H7 (cell line): ENCODE measurements around the gene ZNF33B. TPM values are rescaled to one million over a fixed set of nuclear protein-coding genes. Genes with fewer than 3 reads are reported as not detected.
"Not testable (repeated sequence)": the region's sequence is repeated elsewhere in the genome, so short reads cannot be mapped to it uniquely, and the experiment has no call there.

ENCODE experiments used
- DNase-seq: peaks from one replicate; pipeline ENCODE4 v3.0.0; 2012
- H3K27me3 ChIP-seq: 2 replicates; pipeline ENCODE4 v1.6.0; 2011; ENCODE audit warnings: mild to moderate bottlenecking, low read length; ENCODE audit not compliant: control insufficient read depth, insufficient read depth
- H3K36me3 ChIP-seq: replicated peaks from 2 replicates; pipeline ENCODE4 v1.5.1; 2011; ENCODE audit warnings: low read length; ENCODE audit not compliant: control insufficient read depth, insufficient read depth
- H3K4me3 ChIP-seq: 2 replicates; pipeline ENCODE4 v1.5.1; 2011; ENCODE audit warnings: low read depth, mild to moderate bottlenecking, control low read depth, low read length, moderate library complexity; ENCODE audit not compliant: insufficient read depth
- total RNA-seq: library from RNA; depleted of rRNA; stranded (reverse); fragments of >200 nt; shearing (Covaris generic); gene quantifications from 2 replicates; pipeline ENCODE4 v1.2.3, GENCODE V29; 2014; rRNA removed

Gene ZNF33B
- total RNA-seq = 5.4 and 13.6 TPM in 2 replicates

GRCh38 chr10:42638055-42638820, at the start of gene ZNF33B:
ZNF33B (minus strand) TSS chr10:42638570; CDS start chr10:42636928, 1,642 bp downstream.
- peak; percentile 90 for DNase-seq
- no peaks in the 10 kb centered on the region for H3K27me3 ChIP-seq
- H3K4me3 ChIP-seq = peak within 1 kb of the TSS; percentile 79
- no peaks in the 10 kb centered on the region for H3K36me3 ChIP-seq

GRCh38 chr10:42684517-42684916, 46.1 kb upstream of the ZNF33B start:
- Histone ChIP-seq H3K36me3 (no peaks in the 10 kb centered on the region), H3K27me3 (no peaks in the 10 kb centered on the region), H3K4me3 (no peak overlapping the region)
- no peak for DNase-seq

- Histone ChIP-seq H3K4me3 (no peak overlapping the region), H3K36me3 (no peaks in the 10 kb centered on the region), H3K27me3 (no peaks in the 10 kb centered on the region)
- DNase-seq = no peak
Measured at GRCh38 chr10:42680267-42680666, 41.9 kb upstream of the ZNF33B start.

- H3K36me3 ChIP-seq, H3K27me3 ChIP-seq, DNase-seq, H3K4me3 ChIP-seq: not testable (repeated sequence)
Measured at GRCh38 chr10:42665181-42665979, 27.0 kb upstream of the ZNF33B start.

- Histone ChIP-seq H3K36me3 (no peaks in the 10 kb centered on the region), H3K27me3 (no peaks in the 10 kb centered on the region), H3K4me3 (no peak overlapping the region)
- no peak for DNase-seq
Measured at GRCh38 chr10:42654419-42654818, 16.0 kb upstream of the ZNF33B start.

GRCh38 chr10:42652858-42653257, 14.5 kb upstream of the ZNF33B start:
- no peak overlapping the region for H3K4me3 ChIP-seq

GRCh38 chr10:42650374-42650773, 12.0 kb upstream of the ZNF33B start:
- Histone ChIP-seq H3K27me3 (no peaks in the 10 kb centered on the region), H3K4me3 (no peak overlapping the region), H3K36me3 (no peaks in the 10 kb centered on the region)
- no peak for DNase-seq

More at GRCh38 chr10:42652858-42653257, 14.5 kb upstream of the ZNF33B start:
- DNase-seq = no peak
- Histone ChIP-seq H3K36me3 (no peaks in the 10 kb centered on the region), H3K27me3 (no peaks in the 10 kb centered on the region)

GRCh38 chr10:42648512-42648911, 10.1 kb upstream of the ZNF33B start:
- Histone ChIP-seq H3K27me3 (no peaks in the 10 kb centered on the region), H3K4me3 (no peak overlapping the region), H3K36me3 (no peaks in the 10 kb centered on the region)
- DNase-seq = no peak

GRCh38 chr10:42646687-42647640, 8.6 kb upstream of the ZNF33B start:
- Histone ChIP-seq H3K27me3 (no peaks in the 10 kb centered on the region), H3K36me3 (no peaks in the 10 kb centered on the region), H3K4me3 (no peak overlapping the region)
- no peak for DNase-seq

GRCh38 chr10:42646214-42646613, 7.8 kb upstream of the ZNF33B start:
- DNase-seq = no peak
- H3K27me3 ChIP-seq = no peaks in the 10 kb centered on the region
- H3K36me3 ChIP-seq = no peaks in the 10 kb centered on the region
- H3K4me3 ChIP-seq = no peak overlapping the region

GRCh38 chr10:42645516-42645915, 7.1 kb upstream of the ZNF33B start:
- Histone ChIP-seq H3K4me3 (no peak overlapping the region), H3K36me3 (no peaks in the 10 kb centered on the region), H3K27me3 (no peaks in the 10 kb centered on the region)
- DNase-seq = no peak

- no peak overlapping the region for H3K4me3 ChIP-seq
- DNase-seq = no peak
- H3K27me3 ChIP-seq = no peaks in the 10 kb centered on the region
- no peaks in the 10 kb centered on the region for H3K36me3 ChIP-seq
Measured at GRCh38 chr10:42645103-42645502, 6.7 kb upstream of the ZNF33B start.

- H3K4me3 ChIP-seq = no peak overlapping the region
- no peaks in the 10 kb centered on the region for H3K27me3 ChIP-seq
- H3K36me3 ChIP-seq = no peaks in the 10 kb centered on the region
- DNase-seq = no peak
Measured at GRCh38 chr10:42640610-42641229, 2.4 kb upstream of the ZNF33B start.

- DNase-seq = no peak
- no peaks in the 10 kb centered on the region for H3K36me3 ChIP-seq
- peak overlapping the region; percentile 79 for H3K4me3 ChIP-seq
- no peaks in the 10 kb centered on the region for H3K27me3 ChIP-seq
Measured at GRCh38 chr10:42638821-42639270, 476 bp upstream of the ZNF33B start.
